AG04450 (cell line): ENCODE measurements around the gene LAMA4. TPM values are rescaled to one million over a fixed set of nuclear protein-coding genes. Genes with fewer than 3 reads are reported as not detected.

Source experiments
- CTCF ChIA-PET: fragments of 300-600, 350-600 bp; formaldehyde crosslinking; extraction: SDS; loops from one replicate; lab custom pipeline; 2022; ENCODE audit warnings: antibody characterized with exemption, inconsistent platforms; lab: Charles Lee
- POLR2A ChIA-PET: fragments of 350-600 bp; formaldehyde crosslinking; extraction: SDS; loops from one replicate; lab custom pipeline; 2021; ENCODE audit warnings: antibody characterized with exemption, inconsistent platforms; lab: Yijun Ruan, JAX
- DNase-seq: peaks from one replicate; pipeline ENCODE4 v3.0.0-alpha.2; 2011; ENCODE audit warnings: low read depth, low spot score
- H3K27ac ChIP-seq: one replicate; pipeline ENCODE4 v1.5.1; 2012; ENCODE audit warnings: low read depth, low read length, control low read depth
- H3K27me3 ChIP-seq: one replicate; pipeline ENCODE4 v1.6.0; 2012; ENCODE audit warnings: low read length; ENCODE audit not compliant: control insufficient read depth, insufficient read depth
- H3K4me3 ChIP-seq: 2 replicates; pipeline ENCODE4 v1.5.1; 2011; ENCODE audit warnings: mild to moderate bottlenecking, low read depth, low read length, control low read depth
- H3K9me3 ChIP-seq: 2 replicates; pipeline ENCODE4 v1.5.1; 2012; ENCODE audit warnings: low read length; ENCODE audit not compliant: control insufficient read depth, insufficient read depth
- polyA plus RNA-seq: library from polyadenylated mRNA; depleted of rRNA; stranded (reverse); fragments of >200 nt; gene quantifications from 2 replicates; pipeline ENCODE4 v1.2.3, GENCODE V29; 2011; rRNA removed
- small RNA-seq: library from RNA; depleted of rRNA; stranded (forward); fragments of <200 nt; gene quantifications from one replicate; pipeline ENCODE3, GENCODE V24; 2012; ENCODE audit warnings: low read depth; ENCODE audit not compliant: insufficient read length
- TF ChIP-seq, protein P1 (sequence below): IDR thresholded peaks from 2 replicates; pipeline ENCODE4 v1.5.1; 2011; ENCODE audit warnings: low read depth, low read length, control low read depth, inconsistent platforms

The LAMA4 gene
- polyA plus RNA-seq, 1 experiment, result 246 TPM

DNA sequence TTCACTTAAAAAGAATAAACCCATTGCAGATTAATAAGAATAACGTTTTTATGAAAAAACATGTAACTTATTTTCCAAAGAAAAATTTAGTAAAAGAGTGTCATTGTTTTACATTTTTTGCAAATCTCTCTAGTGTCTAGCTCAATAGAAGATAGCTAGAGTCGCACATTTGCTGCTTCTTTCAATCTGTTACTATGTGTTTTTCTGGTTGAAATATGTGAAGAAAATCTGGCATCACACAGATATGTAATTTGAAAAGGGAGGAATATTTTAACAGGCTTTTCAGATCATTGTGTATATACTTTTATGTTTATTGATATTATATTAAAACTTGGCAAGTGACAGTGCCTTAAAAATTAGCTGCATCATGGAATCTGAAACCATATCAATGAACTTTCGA, 191.4 kb downstream of the LAMA4 start:
- Histone ChIP-seq H3K9me3 (no peaks in the 10 kb centered on the region), H3K27me3 (no peaks in the 10 kb centered on the region), H3K27ac (no peak overlapping the region), H3K4me3 (no peak overlapping the region)
- ChIA-PET CTCF (interaction anchor here (1.6 kb wide), 1 partner anchor 19 kb away, joined by 5 read pairs; no protein-coding TSS in a partner anchor), POLR2A (no interaction called here)
- TF ChIP-seq, protein P1, sequence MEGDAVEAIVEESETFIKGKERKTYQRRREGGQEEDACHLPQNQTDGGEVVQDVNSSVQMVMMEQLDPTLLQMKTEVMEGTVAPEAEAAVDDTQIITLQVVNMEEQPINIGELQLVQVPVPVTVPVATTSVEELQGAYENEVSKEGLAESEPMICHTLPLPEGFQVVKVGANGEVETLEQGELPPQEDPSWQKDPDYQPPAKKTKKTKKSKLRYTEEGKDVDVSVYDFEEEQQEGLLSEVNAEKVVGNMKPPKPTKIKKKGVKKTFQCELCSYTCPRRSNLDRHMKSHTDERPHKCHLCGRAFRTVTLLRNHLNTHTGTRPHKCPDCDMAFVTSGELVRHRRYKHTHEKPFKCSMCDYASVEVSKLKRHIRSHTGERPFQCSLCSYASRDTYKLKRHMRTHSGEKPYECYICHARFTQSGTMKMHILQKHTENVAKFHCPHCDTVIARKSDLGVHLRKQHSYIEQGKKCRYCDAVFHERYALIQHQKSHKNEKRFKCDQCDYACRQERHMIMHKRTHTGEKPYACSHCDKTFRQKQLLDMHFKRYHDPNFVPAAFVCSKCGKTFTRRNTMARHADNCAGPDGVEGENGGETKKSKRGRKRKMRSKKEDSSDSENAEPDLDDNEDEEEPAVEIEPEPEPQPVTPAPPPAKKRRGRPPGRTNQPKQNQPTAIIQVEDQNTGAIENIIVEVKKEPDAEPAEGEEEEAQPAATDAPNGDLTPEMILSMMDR, result no peak
- no peak for DNase-seq

DNA sequence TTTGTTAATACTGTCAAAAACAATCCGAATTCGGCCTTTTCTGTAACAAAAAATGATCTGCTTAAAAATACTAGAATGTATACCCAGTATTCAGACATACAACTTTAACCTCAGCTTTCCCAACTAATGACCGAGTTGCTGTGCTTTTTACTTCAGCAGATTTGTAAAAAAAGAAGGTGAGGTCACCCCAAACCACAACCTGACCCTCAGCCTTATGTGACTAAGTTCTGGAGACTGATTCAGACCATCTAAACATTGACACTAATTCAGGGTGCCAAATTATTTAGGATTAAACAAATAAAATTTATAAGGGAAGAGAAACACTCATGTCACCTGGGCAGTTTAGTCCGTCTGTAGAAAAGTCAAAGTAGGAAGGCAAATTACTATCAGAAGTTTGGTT, 192.8 kb downstream of the LAMA4 start:
- POLR2A ChIA-PET, result no interaction called here
- no peak overlapping the region for H3K27ac ChIP-seq
- CTCF ChIA-PET, result interaction anchor here (0.5 kb wide), 1 partner anchor 18 kb away, joined by 3 read pairs; no protein-coding TSS in a partner anchor
- no peak for DNase-seq
- TF ChIP-seq, protein P1, result no peak
- no peak overlapping the region for H3K4me3 ChIP-seq
- H3K9me3 ChIP-seq, result no peaks in the 10 kb centered on the region
- no peaks in the 10 kb centered on the region for H3K27me3 ChIP-seq

Small RNA genes within 50 kb of the gene (small RNA-seq; reads per million reads assigned to genes)
- gene RNU6-1226P, result not detected

Other genes with a start within 250 kb of the LAMA4 start
- not detected in 2 replicates for gene CCN6, start 200.5 kb downstream of the LAMA4 start, polyA plus RNA-seq
- gene TUBE1, start 167.1 kb downstream of the LAMA4 start, polyA plus RNA-seq, result 14.7 and 24.3 TPM in 2 replicates
- gene FAM229B, start 167.0 kb downstream of the LAMA4 start, polyA plus RNA-seq, result 55.0 and 55.9 TPM in 2 replicates
- not detected in 2 replicates for gene RFPL4B, start 92.8 kb upstream of the LAMA4 start, polyA plus RNA-seq